ENCODE measurements around the gene GPHB5.

DNA sequence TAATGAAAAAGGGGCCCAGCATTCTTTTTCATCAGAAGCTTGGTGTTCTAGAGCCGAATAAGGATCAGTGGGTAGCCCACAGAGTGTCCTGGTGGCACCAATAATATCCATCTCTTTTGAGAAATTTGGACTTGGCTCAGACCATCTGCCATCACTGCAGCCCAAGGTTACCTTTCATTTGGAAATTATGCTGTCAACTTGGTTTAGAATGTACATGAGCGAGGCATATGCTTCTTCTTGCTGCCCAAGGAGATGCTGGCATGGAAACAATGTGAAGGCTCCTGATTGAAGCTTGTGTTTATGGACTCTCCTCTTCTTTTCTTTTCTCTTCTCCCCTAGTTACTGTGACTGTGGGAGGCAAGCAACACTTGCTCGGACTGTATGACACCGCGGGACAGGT lies 50.0 kb downstream of the GPHB5 start:
- TF ChIP-seq, protein P1, sequence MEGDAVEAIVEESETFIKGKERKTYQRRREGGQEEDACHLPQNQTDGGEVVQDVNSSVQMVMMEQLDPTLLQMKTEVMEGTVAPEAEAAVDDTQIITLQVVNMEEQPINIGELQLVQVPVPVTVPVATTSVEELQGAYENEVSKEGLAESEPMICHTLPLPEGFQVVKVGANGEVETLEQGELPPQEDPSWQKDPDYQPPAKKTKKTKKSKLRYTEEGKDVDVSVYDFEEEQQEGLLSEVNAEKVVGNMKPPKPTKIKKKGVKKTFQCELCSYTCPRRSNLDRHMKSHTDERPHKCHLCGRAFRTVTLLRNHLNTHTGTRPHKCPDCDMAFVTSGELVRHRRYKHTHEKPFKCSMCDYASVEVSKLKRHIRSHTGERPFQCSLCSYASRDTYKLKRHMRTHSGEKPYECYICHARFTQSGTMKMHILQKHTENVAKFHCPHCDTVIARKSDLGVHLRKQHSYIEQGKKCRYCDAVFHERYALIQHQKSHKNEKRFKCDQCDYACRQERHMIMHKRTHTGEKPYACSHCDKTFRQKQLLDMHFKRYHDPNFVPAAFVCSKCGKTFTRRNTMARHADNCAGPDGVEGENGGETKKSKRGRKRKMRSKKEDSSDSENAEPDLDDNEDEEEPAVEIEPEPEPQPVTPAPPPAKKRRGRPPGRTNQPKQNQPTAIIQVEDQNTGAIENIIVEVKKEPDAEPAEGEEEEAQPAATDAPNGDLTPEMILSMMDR (IDR thresholded peaks at IDR 0.05; ENCODE audit: insufficient read depth, low read depth, low read length), result no peak
- no peak for TF ChIP-seq EZH2 (IDR thresholded peaks at IDR 0.05; ENCODE audit: insufficient read depth, low read length)
